ENCODE data around the gene POLD1.
"Not testable (repeated sequence)": the region's sequence is repeated elsewhere in the genome, so short reads cannot be mapped to it uniquely, and the experiment has no call there.

Gene POLD1

DNA sequence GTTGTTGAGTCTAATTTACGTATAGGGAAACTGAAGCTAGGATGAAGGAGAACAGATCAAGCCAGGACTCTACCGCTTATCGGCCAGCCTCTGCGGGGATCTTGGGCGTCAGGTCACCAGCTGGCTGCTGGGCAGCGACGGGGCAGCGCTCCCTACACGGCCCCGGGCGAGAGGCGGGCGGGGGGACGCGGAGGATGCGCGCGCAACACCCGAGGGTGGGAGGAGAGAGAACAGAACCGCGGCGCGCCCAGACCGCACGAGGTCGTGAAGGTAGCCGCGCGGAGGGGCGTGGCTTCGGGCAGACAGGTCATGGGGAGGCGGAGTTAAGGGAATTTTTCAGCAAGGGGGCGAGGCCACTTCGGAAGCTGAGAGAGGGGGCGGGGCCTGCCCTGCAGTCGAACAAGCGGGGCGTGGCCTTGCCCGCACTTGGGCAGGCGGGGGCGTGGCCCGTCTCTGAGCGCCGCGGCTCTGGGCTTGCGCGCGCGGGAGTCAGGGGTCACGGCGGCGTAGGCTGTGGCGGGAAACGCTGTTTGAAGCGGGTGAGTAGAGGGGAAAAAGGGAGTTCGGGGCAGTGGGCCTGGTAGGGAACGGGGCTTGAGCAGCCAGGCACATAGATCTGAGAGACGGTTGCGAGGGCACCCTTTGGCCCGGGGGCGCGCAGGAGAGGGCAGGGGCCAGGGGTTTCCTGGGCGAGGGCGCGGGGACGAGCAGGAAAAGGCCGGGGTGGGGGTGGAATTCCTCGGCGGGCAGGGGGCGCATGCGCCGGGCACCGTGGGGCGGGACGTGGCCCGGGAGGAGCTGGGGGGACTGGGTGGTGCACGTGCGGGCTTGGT, at the start of gene POLD1:
Gene POLD1 (plus strand): TSS at position 496 of the 833 bp plus-strand sequence. CDS start 14,505 bp downstream, outside the sequence.
- peak; percentile 94 for DNase-seq

DNA sequence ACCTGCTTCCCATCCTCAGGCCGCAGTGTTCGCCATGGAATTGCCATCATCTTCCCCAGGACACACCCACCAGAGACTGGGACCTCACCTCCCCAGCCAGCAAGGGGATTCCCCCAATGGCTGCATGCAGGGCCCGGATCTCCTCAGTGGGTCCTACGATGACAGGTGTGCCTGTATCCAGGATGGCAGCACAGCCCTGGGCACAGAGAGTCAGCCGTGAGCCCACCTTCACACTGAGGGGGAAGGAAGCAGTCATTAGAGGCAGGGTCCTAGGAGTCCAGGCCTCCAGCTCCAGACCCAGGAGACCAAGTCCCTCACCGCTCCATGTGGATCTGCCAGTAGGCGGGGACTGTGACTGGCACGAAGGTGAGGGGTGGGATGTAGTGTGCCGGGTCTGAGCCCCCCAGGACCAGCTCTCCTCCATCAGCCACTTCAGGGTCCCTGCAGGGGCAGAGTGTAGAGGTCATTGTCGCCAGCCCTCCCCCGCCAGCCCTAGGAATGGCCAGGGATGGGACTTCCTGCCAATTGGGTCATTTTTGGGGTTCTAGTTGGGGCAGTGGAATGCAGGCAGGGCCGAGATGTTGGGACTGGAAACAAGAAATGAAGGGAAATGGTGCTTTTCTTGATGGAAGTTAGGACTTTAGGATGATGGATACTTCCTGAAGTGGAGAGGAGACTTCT, 49.3 kb upstream of the POLD1 start:
- no peak for DNase-seq

DNA sequence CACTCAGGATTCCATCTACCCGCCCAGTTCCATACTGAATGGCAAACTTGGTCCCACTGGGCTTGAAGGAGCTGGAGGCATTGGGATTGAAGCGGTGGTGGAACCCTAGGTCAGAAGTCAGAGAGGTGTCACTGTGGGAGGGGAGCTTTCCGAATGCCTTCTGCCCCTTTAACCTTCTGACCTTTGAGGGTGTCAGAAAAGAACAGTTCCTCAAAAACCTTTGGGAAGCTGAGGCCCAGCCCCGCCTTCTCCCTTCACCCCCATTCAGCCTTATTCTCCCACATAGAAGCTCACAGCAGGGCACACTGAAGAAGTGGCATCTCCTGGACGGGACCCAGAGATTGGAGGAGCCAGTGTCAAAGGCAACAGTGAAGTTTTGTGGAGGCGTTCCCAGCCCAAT, 47.1 kb upstream of the POLD1 start:
- DNase-seq = not testable (repeated sequence)

DNA sequence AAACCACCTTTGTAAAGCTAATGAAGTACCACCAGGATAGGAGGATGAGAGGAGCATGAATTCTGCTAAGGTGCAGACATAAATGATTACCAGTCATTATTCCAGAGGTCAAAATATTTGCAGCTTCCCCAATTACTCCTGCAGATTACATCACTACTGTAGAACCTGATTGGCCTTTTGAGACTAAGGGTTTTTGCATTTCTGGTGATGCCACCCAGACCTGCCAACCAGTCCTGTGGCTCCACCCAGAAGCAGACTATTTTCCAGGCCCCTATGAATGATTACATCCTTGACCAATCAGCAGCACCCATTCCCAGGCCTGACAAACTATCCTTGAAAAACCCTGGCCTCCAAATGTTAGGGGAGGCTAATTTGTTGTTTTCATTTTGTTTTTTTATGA, 43.8 kb upstream of the POLD1 start:
- DNase-seq = no peak

DNA sequence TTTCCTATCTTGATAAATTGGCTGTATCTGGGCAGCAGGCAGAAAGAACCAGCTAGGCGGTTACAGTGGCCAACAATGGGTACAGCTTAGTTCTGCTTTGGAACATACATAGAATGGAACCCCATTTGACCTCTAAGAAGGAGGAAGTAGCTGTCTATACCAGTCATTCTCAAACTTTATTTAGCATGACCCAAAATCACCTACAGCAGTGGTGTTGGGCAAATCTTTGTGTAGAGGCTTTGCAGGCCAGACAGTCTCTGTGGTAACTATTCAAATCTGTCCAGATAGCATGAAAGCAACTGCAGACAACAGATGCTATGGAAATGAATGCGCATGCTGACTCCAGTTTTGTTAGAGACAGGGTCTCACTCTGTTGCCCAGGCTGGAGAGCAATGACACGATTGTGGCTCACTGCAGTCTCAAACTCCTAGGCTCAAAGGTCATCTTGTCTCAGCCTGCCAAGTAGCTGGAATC, 43.0 kb upstream of the POLD1 start:
- no peak for DNase-seq

DNA sequence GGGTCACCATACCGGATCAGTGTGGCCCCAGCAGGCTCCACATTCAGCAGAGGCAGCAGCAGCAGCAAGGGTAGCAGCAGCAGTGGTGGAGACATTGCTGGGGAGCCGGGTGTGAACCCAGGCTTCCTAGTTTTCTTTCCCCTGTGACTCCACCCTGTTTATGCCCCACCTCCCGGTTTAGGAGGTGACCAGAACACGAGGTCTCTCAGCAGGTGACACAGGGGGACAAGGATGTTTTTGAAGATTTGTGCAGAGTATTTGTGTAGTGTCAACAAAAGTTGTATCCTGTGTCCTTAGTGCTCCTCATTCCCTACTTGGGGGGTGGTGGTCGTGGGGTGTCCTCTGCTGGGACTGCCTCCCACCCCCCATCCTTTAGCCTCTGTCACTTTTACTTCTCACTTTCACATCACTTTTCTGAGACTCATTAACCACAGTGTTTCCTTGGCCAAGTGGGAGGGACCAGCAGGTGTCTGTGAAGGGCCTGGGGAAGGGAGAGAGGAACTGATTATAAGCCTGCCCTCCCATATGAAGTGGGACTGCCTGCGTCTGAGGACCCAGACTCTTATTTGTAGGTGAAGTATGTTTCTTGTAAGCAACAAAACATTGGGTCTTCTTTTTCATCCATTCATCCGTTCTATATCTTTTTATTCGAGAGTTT, 39.4 kb upstream of the POLD1 start:
- no peak for DNase-seq

DNA sequence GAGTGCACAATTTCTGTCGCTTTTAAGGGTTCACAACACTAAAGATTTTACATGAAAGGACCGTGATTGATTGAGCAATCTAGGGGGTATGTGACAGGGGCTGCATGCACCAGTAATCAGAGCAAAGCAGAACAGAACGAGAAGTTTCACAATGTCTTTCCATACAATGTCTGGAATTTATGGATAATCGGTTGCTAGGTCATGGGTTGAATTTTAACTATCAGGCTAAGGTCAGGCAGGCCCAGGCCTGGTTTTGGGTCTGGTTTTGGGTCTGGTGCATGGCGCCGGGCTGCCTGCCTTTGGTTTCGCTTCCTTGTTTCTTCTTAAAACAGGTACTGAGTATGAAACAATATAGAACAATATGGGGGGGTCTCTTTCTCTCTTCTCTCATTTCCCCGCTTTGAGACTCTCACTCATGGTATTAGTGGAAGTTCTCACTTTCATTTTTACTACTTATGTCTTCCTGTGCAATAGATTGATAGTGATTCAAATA, 37.0 kb upstream of the POLD1 start:
- DNase-seq = not testable (repeated sequence)

DNA sequence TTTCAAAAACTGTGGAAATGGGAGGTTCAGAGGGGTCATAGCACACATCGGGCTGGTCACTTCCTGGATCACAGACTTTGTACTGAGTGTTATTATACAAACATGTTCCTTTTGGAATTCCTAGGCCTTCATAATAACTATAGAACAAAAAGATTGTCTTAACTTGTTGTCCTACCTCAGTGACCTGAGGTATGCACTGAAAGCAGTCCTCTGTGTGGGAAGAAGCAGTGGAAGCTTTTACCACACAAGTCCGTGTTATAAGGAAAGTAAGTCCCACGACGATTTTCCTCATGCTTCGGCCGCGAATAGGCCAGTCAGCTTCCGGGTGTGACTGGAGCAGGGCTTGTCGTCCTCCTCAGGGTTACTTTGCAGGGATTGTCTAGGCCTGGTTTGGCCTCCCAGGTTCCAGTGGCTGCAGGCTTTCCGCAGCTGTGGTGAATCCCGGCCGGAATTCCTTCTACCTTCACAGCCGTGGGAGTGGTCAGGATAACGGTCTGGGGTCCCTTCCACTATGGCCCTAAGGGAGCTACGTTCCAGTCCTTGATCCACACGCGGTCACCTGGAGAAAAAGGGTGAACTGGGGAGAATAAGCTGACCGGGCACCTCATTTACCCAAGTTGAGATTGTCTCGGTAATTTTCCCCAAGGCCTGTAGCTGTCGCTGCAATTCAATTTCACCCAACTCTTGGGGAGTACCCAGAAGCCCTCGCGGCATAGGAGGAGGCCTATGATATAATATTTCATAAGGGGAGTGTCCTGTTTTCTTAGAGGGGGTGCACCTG, 34.7 kb upstream of the POLD1 start:
- no peak for DNase-seq

DNA sequence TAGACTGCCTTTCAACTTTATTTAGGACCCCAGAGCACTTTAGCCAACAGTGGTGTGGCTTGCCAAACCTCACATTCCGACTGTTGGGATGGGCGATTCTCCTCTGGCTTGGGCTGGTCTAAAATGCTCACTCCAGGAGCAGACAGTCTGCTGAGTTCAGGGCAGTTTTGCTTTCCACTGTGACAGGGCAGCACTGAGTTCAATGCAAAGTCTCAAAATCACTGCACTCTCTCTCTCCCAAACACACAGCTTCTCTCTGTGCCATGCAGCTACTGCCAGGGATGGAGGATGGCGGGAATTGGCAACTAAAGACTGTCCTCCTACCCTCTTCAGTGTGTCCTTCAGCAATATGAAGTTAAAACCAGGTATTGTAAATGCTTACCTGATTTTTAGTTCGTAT, 31.9 kb upstream of the POLD1 start:
- no peak for DNase-seq

DNA sequence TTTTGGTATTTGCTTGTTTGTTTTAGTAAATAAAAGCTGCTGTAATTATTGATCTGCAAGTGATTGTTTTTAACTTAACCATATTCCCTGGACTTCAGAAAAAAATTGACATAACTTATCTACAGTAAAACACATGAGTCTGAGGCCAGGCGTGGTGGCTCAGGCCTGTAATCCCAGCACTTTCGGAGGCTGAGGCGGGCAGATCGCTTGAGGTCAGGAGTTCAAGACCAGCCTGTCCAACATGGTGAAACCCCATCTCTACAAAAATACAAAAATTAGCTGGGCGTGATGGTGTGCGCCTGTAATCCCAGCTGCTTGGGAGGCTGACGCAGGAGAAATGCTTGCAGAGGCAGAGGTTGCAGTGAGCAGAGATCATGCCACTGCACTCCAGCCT, 30.7 kb upstream of the POLD1 start:
- not testable (repeated sequence) for DNase-seq

DNA sequence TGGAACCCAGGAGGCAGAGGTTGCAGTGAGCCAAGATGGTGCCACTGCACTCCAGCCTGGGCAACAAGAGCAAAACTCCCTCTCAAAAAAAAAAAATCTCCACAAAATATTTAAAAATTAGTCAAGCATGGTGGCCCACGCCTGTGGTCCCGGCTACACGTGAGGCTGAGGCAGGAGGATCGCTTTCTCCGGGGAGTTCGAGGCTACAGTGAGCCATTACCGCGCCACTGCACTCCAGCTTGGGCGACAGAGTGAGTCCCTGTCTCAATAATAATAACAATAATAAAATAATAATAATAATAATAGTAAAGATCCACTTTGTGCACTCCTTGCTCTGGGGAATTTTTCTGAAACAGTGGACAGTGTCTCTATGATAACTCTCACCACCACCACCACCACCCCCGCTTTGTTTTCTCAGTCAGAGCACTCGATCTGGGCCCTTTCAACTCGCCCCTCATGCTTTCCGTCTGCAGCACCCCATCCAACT, 27.4 kb upstream of the POLD1 start:
- no peak for DNase-seq

DNA sequence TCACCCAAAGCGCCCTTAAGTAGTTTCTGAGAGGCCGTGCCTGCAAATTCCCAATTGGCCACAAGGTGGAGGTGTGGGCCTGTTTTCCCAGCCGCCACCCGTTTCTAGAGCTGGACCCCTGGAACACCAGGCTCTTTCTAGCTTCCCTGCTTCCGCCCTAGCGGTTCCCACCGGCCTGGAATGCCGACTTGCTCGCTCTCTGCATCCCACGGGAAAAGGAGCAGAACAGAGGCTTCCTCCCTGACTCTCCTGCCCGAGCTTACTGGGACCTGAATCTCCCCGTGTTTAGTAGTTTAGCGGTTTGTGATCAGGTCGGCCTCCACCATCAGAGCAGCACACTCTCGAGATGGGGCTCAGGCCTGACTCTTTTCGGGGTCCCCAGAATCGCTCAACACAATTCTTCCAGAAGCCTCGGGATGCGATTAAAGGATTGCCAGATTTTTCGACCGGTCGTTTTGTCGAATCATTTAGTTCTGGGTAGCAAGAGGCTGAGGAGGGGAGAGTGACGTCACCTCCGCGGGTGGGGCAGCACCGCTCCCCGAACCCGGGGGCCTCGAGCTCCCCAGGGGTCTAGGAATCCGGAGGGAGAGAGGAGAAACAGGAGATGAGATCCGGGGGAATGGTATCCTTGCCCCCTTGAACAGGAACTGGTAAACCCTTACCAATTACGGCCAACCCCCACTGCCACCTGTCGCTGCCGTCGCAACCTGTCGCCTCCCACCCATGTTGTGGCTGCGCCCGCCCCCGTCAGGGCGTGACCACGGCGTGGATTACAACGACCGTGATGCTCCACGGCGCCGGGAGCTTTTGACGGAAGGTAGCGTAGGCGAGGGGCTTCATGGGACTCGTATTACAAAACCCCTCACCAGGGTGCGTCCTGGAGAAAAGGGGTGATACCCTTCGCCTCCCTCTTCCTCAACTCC, 26.7 kb upstream of the POLD1 start:
- no peak for DNase-seq

DNA sequence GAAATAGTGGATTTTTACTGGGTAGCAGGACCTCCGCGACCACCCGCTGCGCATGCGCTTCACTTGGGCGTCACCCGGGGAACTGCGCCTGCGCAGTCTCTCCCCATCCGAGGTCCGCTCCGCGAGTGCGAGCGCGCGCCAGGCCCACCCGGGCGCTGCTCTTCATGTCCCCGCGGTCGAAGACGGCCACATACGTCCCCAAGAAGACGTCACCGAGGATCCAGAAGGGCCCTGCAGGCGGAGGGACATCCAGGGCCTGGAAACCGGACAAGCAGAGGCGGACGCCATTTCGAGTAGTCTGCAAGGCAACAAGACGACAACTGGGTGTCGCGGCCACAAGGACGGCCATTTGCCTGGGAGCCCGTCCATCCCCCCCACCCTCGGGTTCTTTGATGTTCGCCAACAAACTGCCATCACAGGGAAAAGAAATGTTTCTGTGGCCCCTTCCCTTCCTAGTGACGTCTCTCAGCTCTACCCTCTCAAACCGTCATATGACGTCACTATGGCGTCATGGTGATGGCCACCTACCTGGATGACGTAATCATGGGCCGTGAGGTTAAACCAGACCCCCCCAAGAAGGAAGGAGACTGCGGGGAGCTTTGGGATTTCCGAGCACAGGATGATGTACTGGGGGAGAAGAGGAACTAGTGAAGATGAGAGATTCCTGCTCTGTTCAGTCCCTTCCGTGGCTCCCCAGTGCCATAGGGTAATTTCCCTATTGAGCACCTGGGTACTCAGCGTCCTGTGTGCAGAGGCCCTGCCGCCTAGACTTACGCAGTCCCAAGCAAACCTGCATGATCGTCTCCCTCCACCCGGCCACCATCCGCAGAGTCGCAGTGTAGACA, 25.4 kb upstream of the POLD1 start:
- no peak for DNase-seq

DNA sequence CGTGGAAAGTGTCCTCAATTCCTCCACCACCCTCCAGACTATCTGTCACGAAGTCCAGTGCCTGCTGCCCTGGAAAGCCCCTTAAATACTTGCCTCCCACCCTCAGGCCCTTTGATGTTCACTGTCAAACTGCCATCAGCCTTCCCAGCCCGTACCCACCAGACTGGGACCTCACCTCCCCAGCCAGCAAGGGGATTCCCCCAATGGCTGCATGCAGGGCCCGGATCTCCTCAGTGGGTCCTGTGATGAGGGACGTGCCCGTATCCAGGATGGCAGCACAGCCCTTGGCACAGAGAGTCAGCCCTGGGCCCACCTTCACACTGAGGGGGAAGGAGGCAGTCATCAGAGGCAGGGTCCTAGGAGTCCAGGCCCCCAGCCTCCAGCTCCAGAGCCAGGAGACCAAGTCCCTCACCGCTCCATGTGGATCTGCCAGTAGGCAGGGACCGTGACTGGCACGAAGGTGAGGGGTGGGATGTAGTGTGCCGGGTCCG, 24.8 kb upstream of the POLD1 start:
- DNase-seq = no peak

DNA sequence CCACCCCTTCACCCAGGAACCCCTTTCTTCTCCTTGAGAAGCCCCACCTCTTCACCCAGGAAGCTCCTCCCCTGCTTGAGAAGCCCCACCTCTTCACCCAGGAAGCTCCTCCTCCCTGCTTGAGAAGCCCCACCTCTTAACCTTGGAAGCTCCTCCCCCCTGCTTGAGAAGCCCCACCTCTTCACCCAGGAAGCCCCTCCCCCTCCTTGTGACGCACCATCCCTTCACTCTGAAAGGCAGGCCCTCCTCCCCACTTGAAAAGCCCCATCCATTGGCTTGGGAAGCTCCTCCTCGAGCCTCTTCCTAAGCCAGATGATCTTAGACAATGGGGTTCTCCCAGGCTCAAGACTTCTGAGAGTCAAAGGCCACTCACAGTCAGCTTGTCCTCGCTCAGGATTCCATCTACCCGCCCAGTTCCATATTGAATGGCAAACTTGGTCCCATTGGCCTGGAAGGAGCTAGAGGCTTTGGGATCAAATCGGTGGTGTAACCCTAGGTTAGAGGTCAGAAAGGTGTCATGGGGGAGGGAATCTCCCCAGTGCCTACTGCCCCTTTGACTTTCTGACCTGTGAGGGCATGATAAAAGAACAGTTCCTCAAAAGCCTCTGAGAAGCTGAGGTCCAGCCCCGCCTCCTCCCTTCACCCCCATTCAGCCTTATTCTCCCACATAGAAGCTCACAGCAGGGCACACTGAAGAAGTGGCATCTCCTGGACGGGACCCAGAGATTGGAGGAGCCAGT, 22.7 kb upstream of the POLD1 start:
- no peak for DNase-seq

DNA sequence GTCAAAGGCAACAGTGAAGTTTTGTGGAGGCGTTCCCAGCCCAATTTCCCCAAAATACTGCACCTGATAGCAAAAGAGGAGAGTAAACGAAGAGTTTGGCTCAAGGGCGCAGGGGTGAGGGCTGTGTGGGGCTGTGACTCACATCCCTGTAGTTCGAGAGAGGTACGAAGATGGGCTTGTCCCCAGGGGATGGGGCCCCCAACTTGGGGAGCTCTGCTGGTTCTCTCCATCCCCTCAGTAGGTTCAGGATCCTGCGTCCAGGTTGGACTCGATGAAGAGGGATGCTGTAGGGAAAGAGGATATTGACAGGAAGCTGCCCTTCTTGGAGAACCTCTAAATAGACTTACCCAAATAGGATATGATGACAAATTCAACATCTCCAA, 22.1 kb upstream of the POLD1 start:
- no peak for DNase-seq

DNA sequence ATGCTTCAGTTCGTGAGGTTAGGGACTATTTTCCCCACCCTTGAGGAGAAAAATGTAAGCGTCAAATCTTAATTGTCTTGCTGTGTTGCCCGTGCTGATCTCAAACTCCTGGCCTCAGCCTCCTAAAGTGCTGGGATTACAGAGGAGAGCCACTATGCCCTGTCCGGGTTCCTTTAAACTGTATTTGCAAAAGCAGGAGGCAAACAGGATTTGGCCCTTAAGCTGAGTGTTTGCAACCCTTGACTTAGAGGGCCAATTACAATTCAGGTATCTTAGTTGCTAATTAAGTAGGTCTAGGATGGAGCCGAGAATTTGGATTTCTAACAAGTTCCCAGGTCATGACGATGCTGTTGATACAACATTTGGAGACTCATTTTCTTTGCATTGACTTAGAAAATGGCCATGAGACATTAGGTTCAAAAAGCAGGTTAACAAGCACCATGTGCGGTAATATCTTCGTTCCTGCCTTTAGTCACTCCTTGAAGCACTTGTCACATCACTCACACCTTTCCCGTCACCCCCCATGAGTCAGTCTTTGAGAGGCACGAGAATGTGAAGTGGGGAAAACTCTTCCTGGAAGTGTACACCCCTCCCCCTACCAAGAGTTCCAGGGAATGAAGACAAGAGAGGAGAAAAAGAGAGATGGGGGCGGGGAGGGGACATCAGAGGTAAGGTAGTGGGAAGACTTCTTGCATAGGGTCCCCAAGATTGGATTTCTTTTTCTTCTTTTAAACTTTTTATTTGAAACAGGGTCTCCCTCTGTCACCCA, 21.3 kb upstream of the POLD1 start:
- DNase-seq = no peak

DNA sequence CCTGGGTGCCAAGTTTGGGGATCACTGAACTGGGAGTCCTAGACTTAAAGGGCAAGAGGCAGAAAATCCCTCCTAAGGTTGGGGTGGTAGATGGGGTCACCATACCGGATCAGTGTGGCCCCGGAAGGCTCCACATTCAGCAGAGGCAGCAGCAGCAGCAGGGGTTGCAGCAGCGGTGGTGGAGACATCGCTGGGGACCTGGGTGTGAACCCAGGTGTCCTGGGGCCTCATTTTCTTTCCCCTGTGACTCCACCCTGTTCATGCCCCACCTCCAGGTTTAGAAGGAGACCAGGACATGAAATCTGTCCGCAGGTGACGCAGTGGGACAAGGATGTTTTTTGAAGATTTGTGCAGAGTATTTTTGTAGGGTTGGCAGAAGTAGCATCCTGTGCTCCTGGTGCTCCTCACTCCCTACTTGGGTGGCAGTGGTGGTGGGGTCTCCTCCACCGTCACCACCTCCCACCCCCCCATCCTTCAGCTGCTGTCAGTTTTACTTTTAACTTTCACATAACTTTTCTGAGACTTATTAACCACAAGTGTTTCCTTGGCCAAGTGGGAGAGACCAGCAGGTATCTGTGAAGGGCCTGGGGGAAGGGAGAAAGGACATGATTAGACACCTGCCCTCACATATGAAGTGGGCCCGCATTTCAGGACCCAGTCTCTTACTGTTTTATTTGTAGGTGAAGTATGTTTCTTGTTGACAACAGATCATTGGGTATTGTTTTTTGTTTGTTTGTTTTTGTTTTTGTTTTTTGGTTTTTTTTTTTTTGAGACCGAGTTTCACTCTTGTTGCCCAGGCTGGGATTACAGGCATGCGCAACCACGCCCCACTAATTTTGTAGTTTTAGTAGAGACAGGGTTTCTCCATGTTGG, 18.5 kb upstream of the POLD1 start, which contains the start of gene NAPSA:
Gene NAPSA (minus strand): TSS at position 206 of the 873 bp plus-strand sequence. CDS start 18 bp downstream, at position 188.
- no peak for DNase-seq
